Testis (tissue), 3 donors: ENCODE results near the gene PRDM11. TPM values are rescaled to one million over a fixed set of nuclear protein-coding genes. Genes with fewer than 3 reads are reported as not detected.

ENCODE experiments used
- DNase-seq: peaks from one replicate; pipeline ENCODE4 v3.0.0-alpha.2; 2019
- H3K27ac ChIP-seq, 2 donors: fragments of 200-600 bp; sonication (generic); one replicate each; pipeline ENCODE4 v1.5.1; 2019
- H3K27me3 ChIP-seq: fragments of 200-600 bp; sonication (generic); one replicate; pipeline ENCODE4 v1.5.1; 2019
- H3K36me3 ChIP-seq: fragments of 200-600 bp; sonication (generic); one replicate; pipeline ENCODE4 v1.5.1; 2017; ENCODE audit warnings: low read depth; ENCODE audit errors: missing control alignments
- H3K4me1 ChIP-seq: fragments of 200-600 bp; sonication (generic); one replicate; pipeline ENCODE4 v1.5.1; 2019
- H3K4me3 ChIP-seq, 2 donors: fragments of 200-600 bp; sonication (generic); one replicate each; pipeline ENCODE4 v1.5.1; 2017 to 2019
- H3K9me3 ChIP-seq: fragments of 200-600 bp; sonication (generic); one replicate; pipeline ENCODE4 v1.5.1; 2017
- POLR2A ChIP-seq: fragments of 450-650 bp; IDR thresholded peaks from one replicate; pipeline ENCODE4 v1.6.1; 2017; ENCODE audit warnings: antibody characterized with exemption, mild to moderate bottlenecking, moderate library complexity
- WGBS, 2 donors: methylation state at CpG; one replicate each; pipeline ENCODE4 v1.1.5; 2018; 5-methylcytosine and 5-hydroxymethylcytosine counted together
- intact Hi-C: fragments of 100-400 bp; cut with DNase I; formaldehyde crosslinking; loops from one replicate; pipeline ENCODE4 v1.15.1; 2023; ENCODE audit warnings: low total_unique reads
- polyA plus RNA-seq: library from polyadenylated mRNA; stranded (reverse); fragments of 350-450 nt; fragmentation: Illumina TruSeq; extraction: RNeasy Lipid Tissue Mini Kit (QIAGEN cat#74804); gene quantifications from one replicate; pipeline ENCODE4 v1.2.3, GENCODE V29; 2014; ENCODE audit warnings: low read depth, low replicate concordance; ENCODE audit not compliant: insufficient read depth
- total RNA-seq, 2 donors: library from RNA; depleted of rRNA; stranded (reverse); fragments of >200 nt; gene quantifications; one replicate each; pipeline ENCODE4 v1.2.3, GENCODE V29; 2016
- TF ChIP-seq, protein P1 (sequence below), 3 experiments: fragments of 450-650 bp in 2 of 3; fragments of 200-600 bp in 1 of 3; sonication (generic) in 1 of 3; IDR thresholded peaks; one replicate each; pipeline ENCODE4 v1.5.1; 2016 to 2019; ENCODE audit warnings: antibody characterized with exemption in 3 of 3, mild to moderate bottlenecking in 2 of 3, moderate library complexity in 1 of 3

The PRDM11 gene
- total and polyA plus RNA-seq, 3 donors from 2014 or later, result 6.4 to 15.9 (median 13.6) TPM

DNA sequence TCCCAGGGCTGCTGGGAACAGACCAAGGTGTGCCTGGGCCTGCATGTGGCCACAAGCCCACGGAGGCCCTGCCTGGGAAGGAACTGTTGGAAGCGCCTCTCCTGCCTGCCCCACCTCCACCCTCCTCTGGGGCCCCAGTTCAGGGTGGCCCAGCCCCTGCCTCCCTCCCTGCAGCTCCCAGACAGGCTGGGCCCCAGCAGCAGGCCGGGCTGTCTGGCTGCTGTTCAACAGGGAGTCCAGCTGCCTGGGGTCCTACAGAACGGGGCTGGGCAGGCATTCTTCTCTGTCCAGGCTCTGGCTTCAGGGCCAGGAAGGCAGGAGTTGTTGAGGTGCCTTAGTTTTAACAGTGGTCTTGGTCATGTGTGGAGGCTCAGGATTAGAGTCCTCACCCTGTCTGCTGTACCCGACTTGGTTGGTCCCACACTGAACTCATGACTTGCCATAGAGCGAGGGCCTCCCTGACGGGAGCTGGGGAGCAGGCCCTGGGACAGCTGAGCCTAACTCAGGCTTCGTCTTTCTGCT, 11.8 kb downstream of the PRDM11 start:
- DNase-seq, result no peak
- TF ChIP-seq, protein P1, sequence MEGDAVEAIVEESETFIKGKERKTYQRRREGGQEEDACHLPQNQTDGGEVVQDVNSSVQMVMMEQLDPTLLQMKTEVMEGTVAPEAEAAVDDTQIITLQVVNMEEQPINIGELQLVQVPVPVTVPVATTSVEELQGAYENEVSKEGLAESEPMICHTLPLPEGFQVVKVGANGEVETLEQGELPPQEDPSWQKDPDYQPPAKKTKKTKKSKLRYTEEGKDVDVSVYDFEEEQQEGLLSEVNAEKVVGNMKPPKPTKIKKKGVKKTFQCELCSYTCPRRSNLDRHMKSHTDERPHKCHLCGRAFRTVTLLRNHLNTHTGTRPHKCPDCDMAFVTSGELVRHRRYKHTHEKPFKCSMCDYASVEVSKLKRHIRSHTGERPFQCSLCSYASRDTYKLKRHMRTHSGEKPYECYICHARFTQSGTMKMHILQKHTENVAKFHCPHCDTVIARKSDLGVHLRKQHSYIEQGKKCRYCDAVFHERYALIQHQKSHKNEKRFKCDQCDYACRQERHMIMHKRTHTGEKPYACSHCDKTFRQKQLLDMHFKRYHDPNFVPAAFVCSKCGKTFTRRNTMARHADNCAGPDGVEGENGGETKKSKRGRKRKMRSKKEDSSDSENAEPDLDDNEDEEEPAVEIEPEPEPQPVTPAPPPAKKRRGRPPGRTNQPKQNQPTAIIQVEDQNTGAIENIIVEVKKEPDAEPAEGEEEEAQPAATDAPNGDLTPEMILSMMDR (IDR thresholded peaks at IDR 0.05), result no peak
- TF ChIP-seq POLR2A, result no peak
- intact Hi-C loops, result no loop called here
- Histone ChIP-seq H3K27ac (peak overlapping the region in 1 of 2 donors; percentile 53), H3K9me3 (no peaks in the 10 kb centered on the region), H3K4me3 (no peak overlapping the region), H3K36me3 (no peaks in the 10 kb centered on the region), H3K27me3 (no peaks in the 10 kb centered on the region), H3K4me1 (peaks cover 47% of the 10 kb centered on the region)
- WGBS, 2 donors, result 41 to 55% methylated on average over 3 to 8 of the region's 8 CpGs

DNA sequence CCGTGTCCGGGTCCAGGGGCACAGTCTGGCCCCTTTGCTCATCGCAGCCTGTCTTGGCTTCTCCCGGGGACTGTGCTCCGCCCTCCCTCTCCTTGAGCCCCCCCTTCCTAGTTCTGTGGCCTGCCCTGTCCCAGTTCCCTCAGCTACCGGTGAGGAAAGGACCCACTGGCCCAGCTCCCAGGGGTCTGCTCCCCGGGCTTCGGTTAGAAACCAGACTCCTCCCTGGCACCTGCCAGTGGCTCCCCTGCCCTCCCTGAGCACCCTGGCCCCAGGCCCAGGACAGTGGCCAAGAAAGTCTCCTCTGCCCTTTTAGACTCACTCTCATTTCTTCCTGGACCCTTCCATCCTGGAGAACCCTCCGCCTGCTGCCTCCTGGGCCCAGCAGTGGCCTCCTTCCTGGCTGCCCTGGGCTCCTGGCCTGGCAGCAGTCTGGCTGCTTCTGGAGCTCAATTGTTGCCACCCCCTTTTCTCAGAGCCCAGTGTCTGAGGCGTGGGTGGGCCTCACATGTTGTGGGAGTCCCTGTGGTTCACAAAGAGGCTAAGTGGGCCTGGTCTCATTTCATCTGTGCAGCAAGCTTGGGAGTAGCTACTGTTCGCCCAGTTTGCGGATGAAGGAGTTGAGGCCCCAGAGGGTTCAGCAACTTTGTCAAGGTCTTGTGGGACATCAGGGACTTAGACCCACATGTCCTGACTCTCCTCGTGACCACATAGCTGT, 12.6 kb downstream of the PRDM11 start:
- H3K27ac ChIP-seq, result peak overlapping the region in 1 of 2 donors; percentile 53
- intact Hi-C loops, result no loop called here
- H3K4me1 ChIP-seq, result peaks cover 47% of the 10 kb centered on the region
- DNase-seq, result no peak
- no peak for TF ChIP-seq POLR2A
- TF ChIP-seq, protein P1 (IDR thresholded peaks at IDR 0.05), result no peak
- WGBS, 2 donors, result 51 to 53% methylated on average over 8 to 13 of the region's 13 CpGs
- H3K9me3 ChIP-seq, result no peaks in the 10 kb centered on the region
- H3K36me3 ChIP-seq, result no peaks in the 10 kb centered on the region
- H3K4me3 ChIP-seq, result no peak overlapping the region
- H3K27me3 ChIP-seq, result no peaks in the 10 kb centered on the region

DNA sequence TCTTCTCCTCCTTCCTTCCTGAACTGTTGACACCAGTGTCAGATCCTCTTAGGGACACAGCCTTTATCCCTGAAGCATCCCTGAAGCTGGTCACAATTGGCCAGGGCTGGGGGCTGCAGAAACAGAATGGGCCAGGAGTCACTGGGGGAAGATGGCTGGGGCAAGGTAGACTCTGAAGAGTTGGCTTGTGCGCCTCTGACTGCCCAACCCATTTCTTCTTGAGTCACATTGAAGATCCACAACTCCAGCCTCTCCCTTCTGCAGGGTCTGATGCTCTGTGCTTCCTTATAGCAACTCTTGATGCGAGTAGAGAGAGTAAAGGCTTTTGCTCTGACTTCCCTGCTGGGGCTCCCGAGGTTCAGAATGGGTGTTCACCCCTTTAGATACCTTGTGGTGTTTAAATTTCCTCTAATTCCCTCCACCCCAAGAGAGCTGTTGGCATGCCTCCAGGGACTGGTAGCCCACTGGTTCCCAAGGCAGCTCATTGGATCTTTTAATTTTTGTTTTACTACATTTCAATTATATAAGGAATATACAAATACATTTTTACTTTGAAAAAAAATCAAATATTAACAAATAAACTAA, 13.4 kb downstream of the PRDM11 start:
- intact Hi-C loops, result no loop called here

DNA sequence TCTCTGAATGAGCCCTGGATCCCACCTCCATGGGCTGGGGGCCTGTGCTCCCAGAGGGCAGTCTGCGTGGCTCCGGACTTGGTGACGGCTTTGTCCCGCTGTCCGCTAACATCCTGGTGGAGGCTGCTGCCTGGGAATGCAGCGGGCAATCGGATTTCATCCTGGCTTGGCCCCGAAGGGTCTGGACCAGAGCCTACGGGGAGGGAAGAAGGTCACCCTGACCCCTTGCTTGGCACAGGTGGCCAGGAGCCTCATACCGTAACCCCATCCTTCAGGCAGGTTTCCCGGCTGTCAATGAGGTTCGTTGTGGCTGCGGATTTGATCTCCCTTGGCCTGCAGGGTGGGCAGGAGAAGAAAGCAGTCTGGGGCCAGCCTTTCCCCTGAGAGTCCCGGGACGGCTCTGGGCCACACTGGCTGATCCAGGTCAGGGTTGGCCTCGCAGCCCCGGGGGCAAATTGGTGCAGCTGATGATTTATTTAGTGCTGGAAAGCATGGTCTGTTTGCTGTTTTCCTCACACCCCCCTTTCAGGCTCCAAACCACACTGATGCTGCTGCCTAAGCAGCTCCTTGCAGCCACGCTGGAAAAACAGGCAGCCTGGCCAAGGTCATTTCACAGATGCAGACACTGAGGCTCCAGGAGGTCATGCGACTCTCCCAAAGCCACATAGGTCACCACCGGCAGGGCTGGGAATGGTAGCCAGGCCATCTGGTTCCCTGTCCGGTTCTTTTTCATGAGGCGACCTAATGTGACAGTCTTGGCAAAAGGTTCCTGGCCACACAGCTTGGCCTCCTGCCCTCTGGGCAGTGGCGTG, 15.0 kb downstream of the PRDM11 start:
- Histone ChIP-seq H3K27ac (no peak overlapping the region), H3K27me3 (no peaks in the 10 kb centered on the region), H3K36me3 (no peaks in the 10 kb centered on the region), H3K9me3 (no peaks in the 10 kb centered on the region), H3K4me1 (peaks cover 35% of the 10 kb centered on the region), H3K4me3 (no peak overlapping the region)
- 31 to 40% methylated on average over 5 to 23 of the region's 23 CpGs for WGBS, 2 donors
- DNase-seq, result peak; percentile 46
- intact Hi-C loops, result no loop called here
- no peak for TF ChIP-seq POLR2A
- TF ChIP-seq, protein P1 (IDR thresholded peaks at IDR 0.05), result no peak

More for the DNA sequence above, 13.4 kb downstream of the PRDM11 start:
- no peaks in the 10 kb centered on the region for H3K27me3 ChIP-seq
- H3K9me3 ChIP-seq, result no peaks in the 10 kb centered on the region
- H3K36me3 ChIP-seq, result no peaks in the 10 kb centered on the region
- 74 to 87% methylated on average over 3 of the region's 3 CpGs for WGBS, 2 donors
- TF ChIP-seq, protein P1 (IDR thresholded peaks at IDR 0.05), result no peak
- TF ChIP-seq POLR2A, result no peak
- H3K4me3 ChIP-seq, result no peak overlapping the region
- H3K27ac ChIP-seq, result no peak overlapping the region
- H3K4me1 ChIP-seq, result peaks cover 42% of the 10 kb centered on the region
- DNase-seq, result no peak
